ENCODE measurements around the gene TRABD2B. TPM values are rescaled to one million over a fixed set of nuclear protein-coding genes. Genes with fewer than 3 reads are reported as not detected.

TRABD2B gene
- total RNA-seq, 2 donors from 2014 or later = 3.1 to 8.1 TPM

DNA sequence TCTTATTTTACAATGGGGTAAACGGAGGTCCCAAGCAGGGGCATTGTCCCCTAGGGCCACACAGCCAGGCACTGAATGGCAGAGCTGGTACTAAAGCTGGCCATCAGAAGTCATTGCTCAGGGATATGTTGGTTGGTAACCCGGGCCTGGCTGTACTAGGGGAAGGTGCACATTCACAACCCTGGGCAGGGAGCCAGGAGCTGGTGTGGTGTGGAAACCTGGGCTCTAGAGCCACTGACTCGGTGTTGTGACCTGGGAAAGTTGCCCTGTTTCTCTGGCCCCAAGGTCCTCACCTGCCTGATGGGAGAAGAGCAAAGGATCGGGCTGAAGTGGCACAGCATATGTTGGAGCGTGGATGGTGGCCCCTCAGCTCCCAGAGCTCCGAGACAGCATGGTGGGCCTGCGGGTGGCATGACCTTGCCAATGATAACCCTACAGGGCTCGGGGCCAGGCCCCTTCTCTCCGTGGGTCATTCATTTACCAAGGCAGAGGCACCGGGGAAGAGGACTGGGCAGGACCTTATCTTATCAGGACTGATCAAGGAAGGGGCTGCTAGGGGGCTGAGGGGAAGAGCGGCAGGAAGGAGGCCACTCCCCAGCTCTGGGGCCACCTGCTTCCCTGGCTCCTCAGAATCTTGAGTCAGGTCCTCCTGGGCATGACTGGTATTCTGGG, 274.1 kb downstream of the TRABD2B start:
- no peaks in the 10 kb centered on the region for H3K9me3 ChIP-seq
- TF ChIP-seq, protein P1, sequence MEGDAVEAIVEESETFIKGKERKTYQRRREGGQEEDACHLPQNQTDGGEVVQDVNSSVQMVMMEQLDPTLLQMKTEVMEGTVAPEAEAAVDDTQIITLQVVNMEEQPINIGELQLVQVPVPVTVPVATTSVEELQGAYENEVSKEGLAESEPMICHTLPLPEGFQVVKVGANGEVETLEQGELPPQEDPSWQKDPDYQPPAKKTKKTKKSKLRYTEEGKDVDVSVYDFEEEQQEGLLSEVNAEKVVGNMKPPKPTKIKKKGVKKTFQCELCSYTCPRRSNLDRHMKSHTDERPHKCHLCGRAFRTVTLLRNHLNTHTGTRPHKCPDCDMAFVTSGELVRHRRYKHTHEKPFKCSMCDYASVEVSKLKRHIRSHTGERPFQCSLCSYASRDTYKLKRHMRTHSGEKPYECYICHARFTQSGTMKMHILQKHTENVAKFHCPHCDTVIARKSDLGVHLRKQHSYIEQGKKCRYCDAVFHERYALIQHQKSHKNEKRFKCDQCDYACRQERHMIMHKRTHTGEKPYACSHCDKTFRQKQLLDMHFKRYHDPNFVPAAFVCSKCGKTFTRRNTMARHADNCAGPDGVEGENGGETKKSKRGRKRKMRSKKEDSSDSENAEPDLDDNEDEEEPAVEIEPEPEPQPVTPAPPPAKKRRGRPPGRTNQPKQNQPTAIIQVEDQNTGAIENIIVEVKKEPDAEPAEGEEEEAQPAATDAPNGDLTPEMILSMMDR (IDR thresholded peaks at IDR 0.05) = no peak
- H3K27me3 ChIP-seq = peaks cover 0 to 5% of the 10 kb centered on the region in 2 donors
- H3K27ac ChIP-seq = no peak overlapping the region
- H3K4me3 ChIP-seq = no peak overlapping the region
- peaks cover 0 to 19% of the 10 kb centered on the region in 2 donors for H3K4me1 ChIP-seq
- no peaks in the 10 kb centered on the region for H3K36me3 ChIP-seq
- no peak for DNase-seq (ENCODE audit: low spot score)

DNA sequence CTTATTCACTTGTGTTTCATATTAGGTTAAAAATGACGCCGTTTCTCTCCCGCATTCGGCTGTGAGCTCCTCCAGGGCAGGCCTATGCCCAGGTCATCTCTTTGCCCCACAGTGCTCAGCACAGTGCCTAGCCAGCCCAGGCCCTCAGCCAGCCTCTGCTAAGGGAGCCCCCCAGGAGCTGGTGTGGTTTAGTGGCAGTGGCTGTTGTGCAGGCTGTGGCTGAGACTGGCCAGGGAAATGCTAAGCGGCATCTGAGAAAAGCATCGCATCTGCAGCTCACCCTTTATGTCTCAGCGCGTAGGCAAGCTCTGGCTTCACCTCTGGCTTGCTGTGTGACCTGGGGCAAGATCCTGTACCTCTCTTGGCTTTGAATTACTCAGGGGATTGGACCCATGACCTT, 275.1 kb downstream of the TRABD2B start:
- Histone ChIP-seq H3K4me3 (no peak overlapping the region), H3K9me3 (no peaks in the 10 kb centered on the region), H3K27me3 (peaks cover 0 to 5% of the 10 kb centered on the region in 2 donors), H3K36me3 (no peaks in the 10 kb centered on the region), H3K4me1 (peaks cover 0 to 19% of the 10 kb centered on the region in 2 donors), H3K27ac (no peak overlapping the region)
- TF ChIP-seq, protein P1 (IDR thresholded peaks at IDR 0.05) = no peak
- DNase-seq (ENCODE audit: low spot score) = no peak

DNA sequence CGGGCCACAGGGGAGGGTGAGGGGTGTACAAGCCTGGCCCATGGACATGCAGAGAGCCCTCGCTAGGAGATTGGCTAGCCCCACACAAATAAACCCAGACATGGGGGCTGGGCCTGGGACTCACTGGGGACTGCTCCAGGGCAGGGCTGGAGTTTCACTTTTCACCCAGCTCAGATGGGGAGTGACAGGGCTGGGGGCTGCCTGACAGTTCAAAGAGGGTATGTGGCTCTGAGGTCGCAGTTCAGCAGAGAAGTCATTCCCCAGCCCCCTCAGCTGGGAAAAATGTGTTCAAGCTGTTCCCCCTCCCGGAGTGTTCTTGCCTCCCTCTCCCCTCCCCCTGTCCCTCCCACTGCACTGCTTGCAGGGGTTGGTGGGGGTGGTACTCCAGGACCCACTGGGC, 277.1 kb downstream of the TRABD2B start:
- Histone ChIP-seq H3K36me3 (no peaks in the 10 kb centered on the region), H3K27me3 (peaks cover 0 to 5% of the 10 kb centered on the region in 2 donors), H3K4me1 (peaks cover 0 to 8% of the 10 kb centered on the region in 2 donors)

DNA sequence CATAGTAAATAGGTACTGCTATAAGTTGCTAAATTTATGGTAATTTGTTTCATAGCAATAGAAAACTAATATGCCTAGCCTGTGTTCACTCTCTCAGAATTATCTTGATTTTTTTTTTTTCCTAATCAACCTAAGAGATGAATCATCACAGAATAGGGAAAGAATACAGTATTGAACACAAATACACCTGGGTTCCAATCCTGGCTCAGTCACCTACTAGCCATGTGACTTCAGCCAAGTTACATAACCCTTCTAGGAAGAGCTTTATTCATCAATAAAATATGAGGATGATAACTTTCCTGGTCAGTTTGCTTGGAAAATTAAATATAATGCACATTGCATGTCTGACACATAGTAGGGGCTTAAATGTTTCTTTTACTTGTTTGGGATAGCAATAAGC, 279.8 kb downstream of the TRABD2B start:
- H3K4me3 ChIP-seq = no peak overlapping the region
- H3K27ac ChIP-seq = no peak overlapping the region
- no peak for DNase-seq (ENCODE audit: low spot score)
- H3K9me3 ChIP-seq = no peaks in the 10 kb centered on the region
- H3K36me3 ChIP-seq = no peaks in the 10 kb centered on the region
- TF ChIP-seq, protein P1 (IDR thresholded peaks at IDR 0.05) = no peak
- H3K4me1 ChIP-seq = no peaks in the 10 kb centered on the region
- peaks cover 0 to 6% of the 10 kb centered on the region in 2 donors for H3K27me3 ChIP-seq

More for the DNA sequence above, 277.1 kb downstream of the TRABD2B start:
- Histone ChIP-seq H3K27ac (no peak overlapping the region), H3K9me3 (no peaks in the 10 kb centered on the region), H3K4me3 (no peak overlapping the region)
- no peak for DNase-seq (ENCODE audit: low spot score)
- TF ChIP-seq, protein P1 (IDR thresholded peaks at IDR 0.05) = no peak

DNA sequence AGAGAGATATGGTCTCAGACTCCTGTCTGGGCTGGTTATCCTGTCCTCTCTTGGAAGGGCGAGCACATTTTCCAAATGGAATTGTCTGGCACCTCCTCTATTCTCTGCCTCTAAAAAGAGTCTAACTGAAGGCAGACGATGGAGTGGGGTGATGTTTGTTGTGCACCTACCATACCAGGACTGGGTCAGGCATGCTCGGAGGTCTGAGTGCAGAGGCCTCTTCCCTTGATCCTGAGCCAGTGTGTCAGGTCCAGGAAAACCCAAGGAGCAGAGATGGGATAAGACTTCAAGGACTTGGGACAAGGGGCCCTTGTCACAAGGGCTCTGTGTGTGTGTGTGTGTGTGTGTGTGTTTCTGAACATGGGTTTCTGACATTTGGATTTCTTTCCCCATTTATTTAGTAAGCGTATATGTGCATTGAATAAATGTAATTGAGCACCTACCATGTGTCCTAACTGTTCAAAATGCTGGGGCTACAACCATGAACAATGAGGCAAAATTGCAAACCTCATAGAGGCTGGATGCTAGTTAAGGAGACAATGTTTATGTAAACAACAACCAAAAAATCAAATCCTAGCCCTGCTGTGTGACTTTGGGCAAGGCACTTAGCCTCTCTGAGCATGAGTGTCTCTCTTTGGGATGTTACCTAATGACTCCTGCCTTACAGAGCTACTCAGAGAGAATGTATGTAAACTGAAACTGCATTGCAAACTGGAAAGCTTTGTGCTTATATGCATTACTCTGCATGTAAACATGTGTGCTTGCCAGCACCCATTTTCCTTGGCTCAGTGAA, 283.0 kb downstream of the TRABD2B start:
- TF ChIP-seq, protein P1 (IDR thresholded peaks at IDR 0.05) = no peak
- Histone ChIP-seq H3K27ac (no peak overlapping the region), H3K4me3 (no peak overlapping the region), H3K4me1 (peaks cover 4 to 17% of the 10 kb centered on the region in 2 donors), H3K9me3 (no peaks in the 10 kb centered on the region), H3K36me3 (no peaks in the 10 kb centered on the region), H3K27me3 (peaks cover 7 to 26% of the 10 kb centered on the region in 2 donors)
- DNase-seq (ENCODE audit: low spot score) = no peak
